Fibroblast of pulmonary artery (primary cell): Measurements from ENCODE around the gene TNFRSF14.

Experiments
- DNase-seq: peaks from one replicate; pipeline ENCODE4 v3.0.0-alpha.2; 2010; ENCODE audit warnings: low read depth
- H3K4me3 ChIP-seq: replicated peaks from 2 replicates; pipeline ENCODE4 v1.5.1; 2011; ENCODE audit warnings: low read depth, mild to moderate bottlenecking, control low read depth, low read length, moderate library complexity
- TF ChIP-seq, protein P1 (sequence below): IDR thresholded peaks from 2 replicates; pipeline ENCODE4 v1.5.1; 2011; ENCODE audit warnings: mild to moderate bottlenecking, control low read depth, low read length, inconsistent platforms; ENCODE audit errors: missing control alignments

TNFRSF14 gene

DNA sequence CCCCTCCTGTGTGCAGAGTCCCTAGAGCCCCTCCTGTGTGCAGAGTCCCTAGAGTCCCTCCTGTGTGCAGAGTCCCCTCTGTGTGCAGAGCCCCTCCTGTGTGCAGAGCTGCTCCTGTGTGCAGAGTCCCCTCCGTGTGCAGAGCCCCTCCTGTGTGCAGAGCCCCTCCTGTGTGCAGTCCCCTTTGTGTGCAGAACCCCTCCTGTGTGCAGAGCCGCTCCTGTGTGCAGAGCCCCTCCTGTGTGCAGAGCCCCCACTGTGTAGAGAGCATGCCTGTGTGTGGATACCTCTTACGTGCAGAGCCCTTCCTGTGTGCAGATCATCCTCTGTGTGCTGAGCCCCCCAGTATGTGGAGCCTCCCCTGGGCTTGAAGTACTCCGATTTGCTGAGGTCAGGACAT, 17.8 kb upstream of the TNFRSF14 start:
- H3K4me3 ChIP-seq: no peak overlapping the region
- no peak for DNase-seq
- TF ChIP-seq, protein P1, sequence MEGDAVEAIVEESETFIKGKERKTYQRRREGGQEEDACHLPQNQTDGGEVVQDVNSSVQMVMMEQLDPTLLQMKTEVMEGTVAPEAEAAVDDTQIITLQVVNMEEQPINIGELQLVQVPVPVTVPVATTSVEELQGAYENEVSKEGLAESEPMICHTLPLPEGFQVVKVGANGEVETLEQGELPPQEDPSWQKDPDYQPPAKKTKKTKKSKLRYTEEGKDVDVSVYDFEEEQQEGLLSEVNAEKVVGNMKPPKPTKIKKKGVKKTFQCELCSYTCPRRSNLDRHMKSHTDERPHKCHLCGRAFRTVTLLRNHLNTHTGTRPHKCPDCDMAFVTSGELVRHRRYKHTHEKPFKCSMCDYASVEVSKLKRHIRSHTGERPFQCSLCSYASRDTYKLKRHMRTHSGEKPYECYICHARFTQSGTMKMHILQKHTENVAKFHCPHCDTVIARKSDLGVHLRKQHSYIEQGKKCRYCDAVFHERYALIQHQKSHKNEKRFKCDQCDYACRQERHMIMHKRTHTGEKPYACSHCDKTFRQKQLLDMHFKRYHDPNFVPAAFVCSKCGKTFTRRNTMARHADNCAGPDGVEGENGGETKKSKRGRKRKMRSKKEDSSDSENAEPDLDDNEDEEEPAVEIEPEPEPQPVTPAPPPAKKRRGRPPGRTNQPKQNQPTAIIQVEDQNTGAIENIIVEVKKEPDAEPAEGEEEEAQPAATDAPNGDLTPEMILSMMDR: no peak

- no peak for DNase-seq
- no peak overlapping the region for H3K4me3 ChIP-seq
- TF ChIP-seq, protein P1: no peak
These were observed 17.3 kb upstream of the TNFRSF14 start for GRCh38 chr1:2538872-2539271.

- no peak for DNase-seq
- no peak overlapping the region for H3K4me3 ChIP-seq
- TF ChIP-seq, protein P1: peak; percentile 28
These were observed 16.8 kb upstream of the TNFRSF14 start for GRCh38 chr1:2539312-2539907.

DNA sequence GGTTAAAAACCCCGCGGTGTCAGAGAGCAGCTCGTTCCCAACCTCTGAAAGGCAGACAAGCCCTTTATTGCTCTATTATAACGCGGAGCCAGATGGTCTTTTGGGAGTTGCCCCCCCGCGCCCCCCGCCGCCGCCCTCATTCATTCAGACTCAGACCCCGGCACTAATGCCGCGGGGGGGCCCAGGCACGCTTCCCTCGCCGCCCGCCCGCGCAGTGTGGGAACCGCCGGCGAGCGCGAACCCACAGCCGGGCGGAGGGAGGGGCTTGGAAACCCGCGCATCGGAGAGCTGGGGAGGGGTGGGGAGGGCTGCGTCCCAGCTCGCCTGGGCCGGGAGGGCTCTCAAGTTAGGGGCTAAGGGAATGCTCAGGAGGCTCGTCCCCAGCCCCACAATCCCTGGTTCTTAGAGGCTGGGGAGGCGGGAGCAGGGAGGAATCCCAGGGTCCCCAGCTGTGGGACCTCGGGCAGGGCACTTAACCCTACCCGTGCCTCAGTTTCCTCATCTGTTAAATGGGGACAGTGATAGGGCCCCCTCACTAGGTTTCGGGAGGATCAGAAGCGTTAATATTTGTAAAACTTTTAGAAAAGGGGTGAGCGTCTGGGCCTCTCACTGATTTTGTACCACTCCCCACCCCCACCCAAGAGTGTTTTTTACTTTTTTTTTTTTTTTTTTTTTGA, 15.2 kb upstream of the TNFRSF14 start:
- no peak overlapping the region for H3K4me3 ChIP-seq
- TF ChIP-seq, protein P1: no peak
- DNase-seq: no peak

DNA sequence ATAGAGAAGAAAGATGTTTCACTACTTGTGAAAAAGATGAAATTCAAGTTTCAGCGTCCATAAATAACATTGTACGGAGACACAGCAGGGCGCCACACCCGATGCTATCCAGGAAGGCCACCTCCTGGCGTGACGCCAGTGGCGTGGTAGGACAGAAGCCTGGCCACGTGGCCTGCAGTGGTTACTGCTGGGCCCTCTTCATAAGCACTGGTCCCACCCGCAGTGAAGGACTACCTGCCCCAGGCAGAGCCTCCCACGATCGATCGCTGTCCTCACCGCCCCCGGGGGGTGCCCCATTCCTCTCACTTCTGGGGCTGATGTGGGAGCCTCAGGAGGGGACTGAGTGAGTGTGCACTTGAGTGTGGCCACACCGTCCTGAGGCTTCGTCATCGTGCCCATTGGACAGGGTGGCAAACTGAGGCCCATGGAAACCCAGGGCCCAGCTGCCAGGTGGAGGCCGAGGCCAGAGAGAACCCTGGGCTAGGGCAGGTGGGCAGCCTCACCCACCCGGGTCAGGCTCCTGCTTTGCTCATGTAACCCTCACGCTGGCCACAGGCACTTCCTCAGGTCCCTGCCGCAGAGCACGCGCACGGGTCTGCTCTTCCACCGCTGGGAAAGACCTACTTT, 14.4 kb upstream of the TNFRSF14 start:
- TF ChIP-seq, protein P1: no peak
- no peak overlapping the region for H3K4me3 ChIP-seq
- no peak for DNase-seq

- H3K4me3 ChIP-seq: no peak overlapping the region
- TF ChIP-seq, protein P1: no peak
- DNase-seq: no peak
These were observed 13.8 kb upstream of the TNFRSF14 start for GRCh38 chr1:2542246-2542915.
